K562 treated with DMSO at 1 percent for 12 hours (cell line): ENCODE measurements around the gene GPX2. TPM values are rescaled to one million over a fixed set of nuclear protein-coding genes. Genes with fewer than 3 reads are reported as not detected.

Experiments
- total RNA-seq: library from RNA; unstranded; fragments of 300-600 nt; gene quantifications from 2 replicates; pipeline ENCODE4 v1.2.3, GENCODE V29; 2022; ENCODE audit not compliant: insufficient read depth

Gene GPX2
- not detected in 2 replicates for total RNA-seq

DNA sequence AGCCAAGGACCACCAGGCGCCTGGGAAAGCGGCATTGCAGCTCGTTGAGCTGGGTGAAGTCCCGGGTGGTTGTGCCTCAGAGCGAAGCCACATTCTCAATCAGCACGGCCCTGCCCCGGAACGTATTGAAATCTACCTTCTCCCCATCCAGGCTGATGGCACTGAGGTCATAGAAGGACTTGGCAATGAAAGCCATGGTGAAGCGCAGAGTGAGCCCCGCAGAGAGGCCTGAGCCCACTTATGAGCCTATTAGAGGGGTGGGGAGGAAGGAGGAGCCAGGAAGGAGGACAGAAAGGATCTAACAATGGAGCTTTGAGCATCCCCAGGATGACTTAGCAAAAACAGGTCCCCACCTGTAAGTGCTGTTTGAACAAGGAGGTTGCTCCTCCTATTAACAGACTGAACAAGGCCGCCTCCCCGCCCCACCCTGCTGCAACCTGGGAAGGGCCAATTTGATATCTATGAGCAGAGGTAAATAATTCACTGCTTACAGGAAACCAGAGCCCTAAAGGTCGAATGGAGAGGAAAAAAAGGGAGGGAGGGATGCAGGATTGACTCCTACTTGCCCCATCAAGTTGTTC, at the start of gene GPX2:
Gene GPX2, minus strand, starts transcription at position 215 of the 581 bp plus-strand sequence. Its CDS starts 19 bp downstream, at position 196.

DNA sequence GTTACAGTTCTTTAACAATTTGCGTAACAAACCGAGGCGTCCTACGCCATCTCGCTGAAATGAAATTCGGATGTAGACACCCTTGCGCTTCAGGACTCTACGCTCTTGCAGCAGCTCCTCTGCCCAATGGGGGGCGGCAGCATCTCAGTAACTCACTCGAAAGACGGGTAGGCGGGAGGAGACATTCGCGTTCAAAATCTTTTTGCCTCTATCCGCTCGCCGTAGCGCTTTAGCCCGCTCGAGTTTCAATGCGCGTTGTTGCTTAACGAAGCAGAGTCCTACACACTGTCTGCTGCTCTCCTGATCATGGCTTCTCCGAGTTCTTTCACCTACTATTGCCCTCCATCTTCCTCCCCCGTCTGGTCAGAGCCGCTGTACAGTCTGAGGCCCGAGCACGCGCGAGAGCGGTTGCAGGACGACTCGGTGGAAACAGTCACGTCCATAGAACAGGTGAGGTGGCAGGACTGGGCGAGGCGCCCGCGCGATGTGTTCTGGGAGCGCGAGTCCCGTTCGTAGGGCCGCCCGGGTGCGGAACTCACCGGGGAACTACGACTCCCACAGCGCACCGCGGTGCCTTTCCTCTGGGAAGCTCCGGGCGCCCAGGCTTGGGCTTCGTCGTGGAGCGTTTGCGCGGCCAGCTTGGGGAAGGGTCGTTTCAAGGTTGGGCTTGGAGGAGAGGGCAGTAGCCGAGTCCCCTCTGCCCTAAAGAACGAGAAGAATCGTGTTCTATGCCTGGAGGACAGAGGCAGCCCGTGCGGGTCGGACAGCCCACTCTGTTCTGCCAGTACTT, 44.3 kb upstream of the GPX2 start, which contains the start of gene FNTB:
Gene FNTB, plus strand, starts transcription at position 248 of the 790 bp plus-strand sequence. Its CDS starts 59 bp downstream, at position 307.

DNA sequence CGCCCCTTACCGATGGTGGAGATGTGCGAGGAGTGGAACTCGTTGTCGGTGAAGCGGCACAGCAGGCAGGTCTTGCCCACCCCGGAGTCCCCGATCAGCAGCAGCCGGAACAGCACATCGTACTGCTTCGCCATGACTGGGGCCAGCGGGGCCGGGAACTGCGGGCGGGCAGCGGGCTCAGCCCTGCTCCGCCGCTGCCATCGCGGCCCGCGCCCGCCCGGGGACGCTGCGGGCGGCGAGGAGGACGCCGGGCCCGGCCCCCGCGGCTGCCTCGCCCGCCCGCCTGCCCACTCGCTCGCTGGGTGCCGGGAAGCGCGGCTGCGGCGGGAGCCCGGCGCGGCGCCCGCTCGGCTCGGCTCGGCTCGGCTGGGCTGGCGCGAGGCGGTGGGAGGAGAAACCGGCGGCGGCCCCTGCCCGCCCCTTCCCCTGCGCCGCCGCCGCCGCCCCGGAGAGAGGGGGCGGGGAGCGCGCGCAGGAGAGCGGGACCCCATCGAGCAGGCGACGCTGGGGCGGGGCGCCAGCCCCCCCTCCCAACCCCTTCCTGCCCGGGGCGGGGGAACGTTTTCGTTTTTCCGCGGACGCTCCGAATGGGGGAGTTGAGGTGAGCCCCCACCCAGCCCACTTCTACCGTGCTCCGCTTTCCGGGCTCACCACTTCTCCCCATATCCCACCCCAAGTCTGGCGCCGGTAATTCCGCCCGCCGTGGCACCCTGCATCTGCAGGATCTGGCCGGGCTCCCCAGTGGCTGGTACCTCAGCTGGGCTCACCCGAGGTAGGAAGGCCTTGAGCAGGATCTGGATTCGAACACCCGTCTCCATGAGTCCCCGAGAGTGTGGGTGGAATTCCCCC, 29.6 kb upstream of the GPX2 start, which contains the start of gene RAB15:
Gene RAB15, minus strand, starts transcription at position 394 of the 849 bp plus-strand sequence. Its CDS starts 260 bp downstream, at position 134.

DNA sequence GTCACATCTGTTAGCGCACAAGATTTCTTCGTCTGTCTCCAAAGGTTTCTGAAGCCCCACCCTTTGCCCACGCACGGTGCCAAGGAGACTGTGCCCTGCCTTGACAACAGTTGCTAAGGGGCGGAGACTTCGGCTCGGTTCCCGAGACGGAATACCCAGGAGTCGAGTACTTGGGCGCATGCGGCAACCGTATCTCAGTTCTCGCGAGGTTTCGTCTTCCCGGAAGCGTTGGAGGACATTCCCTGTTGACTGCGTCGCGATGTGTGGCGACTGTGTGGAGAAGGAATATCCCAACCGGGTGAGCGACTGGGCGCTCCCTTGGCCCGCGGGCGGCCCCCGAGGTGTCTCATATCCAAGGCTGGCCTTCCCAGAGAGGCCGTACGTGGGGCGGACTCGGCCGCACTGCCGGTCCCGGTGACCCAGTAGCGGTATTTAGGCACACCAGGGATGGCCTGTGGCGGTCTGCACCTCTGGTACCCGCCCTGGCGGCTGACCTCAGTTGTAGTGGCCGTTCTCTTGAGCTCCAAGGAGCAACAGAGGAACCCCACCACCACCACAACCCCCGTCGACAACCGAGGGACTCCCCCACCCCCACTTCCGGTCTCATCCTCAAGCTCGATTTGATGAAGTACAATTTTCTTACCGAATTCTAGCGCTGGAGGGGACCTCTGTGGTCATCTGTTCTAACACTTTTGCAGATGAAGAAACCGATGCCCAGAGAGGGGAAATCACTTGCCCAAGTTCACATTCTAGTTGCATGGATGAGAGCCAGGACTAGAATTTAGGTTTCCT, 28.1 kb downstream of the GPX2 start, which contains the start of gene CHURC1:
Gene CHURC1, plus strand, starts transcription at position 219 of the 792 bp plus-strand sequence. Its CDS starts 41 bp downstream, at position 260.

Other genes with a start within 250 kb of the GPX2 start
- not detected in 2 replicates for gene PLEKHG3, start 238.3 kb downstream of the GPX2 start, total RNA-seq
- 3.8 and 10.2 TPM in 2 replicates for gene SPTB, start 62.8 kb downstream of the GPX2 start, total RNA-seq
- 31.4 and 33.8 TPM in 2 replicates for gene CHURC1, start 28.3 kb downstream of the GPX2 start, total RNA-seq
- gene RAB15, start 29.6 kb upstream of the GPX2 start, total RNA-seq = 0.26 TPM in 1 of 2 replicates, not detected in the other
- 6.9 and 11.2 TPM in 2 replicates for gene FNTB, start 44.1 kb upstream of the GPX2 start, total RNA-seq
- gene MAX, start 159.8 kb upstream of the GPX2 start, total RNA-seq = 25.1 and 66.0 TPM in 2 replicates